ENCODE data around the gene TAF1C.
"Not testable (repeated sequence)": the region's sequence is repeated elsewhere in the genome, so short reads cannot be mapped to it uniquely, and the experiment has no call there.

Gene TAF1C

GRCh38 chr16:84186685-84187437 lies at the start of gene TAF1C:
Gene TAF1C, minus strand, starts transcription at chr16:84187057. Its CDS starts 2,069 bp downstream, at chr16:84184988.
- peak; percentile 82 for DNase-seq (ENCODE audit: low read depth)

- DNase-seq (ENCODE audit: low read depth) = no peak
These were observed 47.7 kb upstream of the TAF1C start for GRCh38 chr16:84234321-84235241.

GRCh38 chr16:84233748-84234147 lies 46.9 kb upstream of the TAF1C start:
- no peak for DNase-seq (ENCODE audit: low read depth)

- no peak for DNase-seq (ENCODE audit: low read depth)
These were observed 46.1 kb upstream of the TAF1C start for GRCh38 chr16:84232969-84233368.

GRCh38 chr16:84232060-84232459 lies 45.2 kb upstream of the TAF1C start:
- DNase-seq (ENCODE audit: low read depth) = no peak

- DNase-seq (ENCODE audit: low read depth) = no peak
These were observed 42.6 kb upstream of the TAF1C start for GRCh38 chr16:84229471-84229870.

GRCh38 chr16:84228256-84228838 lies 41.5 kb upstream of the TAF1C start:
- no peak for DNase-seq (ENCODE audit: low read depth)

- DNase-seq (ENCODE audit: low read depth) = no peak
These were observed 40.7 kb upstream of the TAF1C start for GRCh38 chr16:84227548-84227947.

- DNase-seq (ENCODE audit: low read depth) = no peak
These were observed 39.2 kb upstream of the TAF1C start for GRCh38 chr16:84226026-84226425.

GRCh38 chr16:84225571-84225970 lies 38.7 kb upstream of the TAF1C start:
- DNase-seq (ENCODE audit: low read depth) = no peak

- DNase-seq (ENCODE audit: low read depth) = no peak
These were observed 38.3 kb upstream of the TAF1C start for GRCh38 chr16:84225126-84225525.

GRCh38 chr16:84224554-84224953 lies 37.7 kb upstream of the TAF1C start:
- no peak for DNase-seq (ENCODE audit: low read depth)

- DNase-seq (ENCODE audit: low read depth) = no peak
These were observed 36.6 kb upstream of the TAF1C start for GRCh38 chr16:84223456-84223855.

GRCh38 chr16:84220851-84221250 lies 34.0 kb upstream of the TAF1C start:
- no peak for DNase-seq (ENCODE audit: low read depth)

GRCh38 chr16:84218956-84219355 lies 32.1 kb upstream of the TAF1C start:
- DNase-seq (ENCODE audit: low read depth) = no peak

GRCh38 chr16:84218176-84218823 lies 31.4 kb upstream of the TAF1C start:
- DNase-seq (ENCODE audit: low read depth) = no peak

GRCh38 chr16:84216144-84216543 lies 29.3 kb upstream of the TAF1C start:
- DNase-seq (ENCODE audit: low read depth) = not testable (repeated sequence)

- no peak for DNase-seq (ENCODE audit: low read depth)
These were observed 28.7 kb upstream of the TAF1C start for GRCh38 chr16:84215531-84215930.

GRCh38 chr16:84214451-84215066 lies 27.7 kb upstream of the TAF1C start:
- no peak for DNase-seq (ENCODE audit: low read depth)

- no peak for DNase-seq (ENCODE audit: low read depth)
These were observed 25.8 kb upstream of the TAF1C start for GRCh38 chr16:84212631-84213030.

- no peak for DNase-seq (ENCODE audit: low read depth)
These were observed 25.3 kb upstream of the TAF1C start for GRCh38 chr16:84212154-84212553.

GRCh38 chr16:84209989-84210388 lies 23.1 kb upstream of the TAF1C start:
- DNase-seq (ENCODE audit: low read depth) = no peak

All from stimulated activated CD8-positive, alpha-beta memory T cell treated with anti-CD3 and anti-CD28 coated beads, Interleukin-12 subunit alpha, Interleukin-12 subunit beta, amount 100 ng/mL, for 4 hours (primary cell).